ENCODE results near the gene RFPL2.

RFPL2 gene

DNA sequence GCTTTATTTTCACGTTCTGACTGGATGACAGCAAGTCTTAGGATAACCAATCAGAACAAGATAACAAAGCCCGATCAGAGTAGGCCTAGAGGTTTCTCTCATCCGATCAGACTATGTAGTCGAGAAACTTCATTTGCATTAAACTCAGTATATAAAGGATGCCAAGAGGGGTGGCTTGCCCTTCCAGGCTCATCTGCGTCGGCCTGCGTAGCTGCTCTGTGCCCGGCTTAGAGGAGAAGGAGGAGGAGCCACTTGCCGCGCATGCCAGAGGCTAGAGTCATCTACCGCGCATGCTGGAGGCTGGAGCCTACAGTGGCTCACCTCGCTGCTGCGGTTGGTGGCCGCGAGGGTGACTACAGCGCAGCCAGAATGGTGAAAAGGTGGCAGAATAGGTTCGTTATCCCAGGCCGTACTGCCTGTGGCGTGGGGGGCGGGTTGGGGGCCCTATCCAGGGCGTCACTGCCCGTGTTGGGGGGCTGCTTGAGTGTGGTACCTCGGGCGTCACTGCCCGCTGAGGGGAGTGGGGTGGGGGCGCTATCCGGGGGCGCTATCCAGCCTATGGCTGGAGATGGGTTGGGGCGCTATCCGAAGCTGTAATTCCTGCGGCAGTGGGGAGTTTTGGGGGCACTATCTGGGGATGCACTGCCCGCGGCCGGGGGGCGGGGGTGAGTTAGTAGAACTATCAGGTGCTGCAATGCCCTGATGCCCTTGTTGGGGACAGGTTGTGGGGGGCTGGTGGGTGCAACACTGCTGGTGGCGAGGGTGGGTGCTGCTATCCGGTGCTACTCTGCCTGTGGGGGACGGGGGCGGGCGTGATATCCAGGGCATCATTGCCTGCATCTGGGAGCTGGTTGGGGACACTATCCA, at the start of gene RFPL2:
RFPL2 (minus strand) TSS at position 218 of the 867 bp plus-strand sequence. CDS start 2,622 bp downstream, outside the sequence.
- DNase-seq (ENCODE audit: low read depth): no peak

DNA sequence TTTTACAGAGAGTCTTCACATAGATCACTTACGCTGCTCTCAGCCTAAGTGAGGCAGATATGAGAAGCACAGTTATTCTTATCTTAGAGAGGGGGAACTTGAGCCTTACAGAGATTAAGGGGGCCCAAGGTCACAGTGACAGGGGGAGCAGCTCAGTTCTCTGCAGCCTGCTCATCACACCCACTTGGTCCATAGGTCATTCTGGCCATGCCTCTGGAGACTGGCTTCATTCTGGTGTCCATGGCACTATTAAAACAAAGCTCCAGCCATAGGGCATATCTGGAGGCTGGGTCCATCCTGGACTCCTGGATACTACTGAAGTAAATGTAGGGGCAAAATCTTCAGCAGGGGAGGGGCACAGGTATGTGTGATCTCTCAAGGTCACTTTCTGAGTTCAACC, 44.4 kb upstream of the RFPL2 start:
- no peak for DNase-seq (ENCODE audit: low read depth)

DNA sequence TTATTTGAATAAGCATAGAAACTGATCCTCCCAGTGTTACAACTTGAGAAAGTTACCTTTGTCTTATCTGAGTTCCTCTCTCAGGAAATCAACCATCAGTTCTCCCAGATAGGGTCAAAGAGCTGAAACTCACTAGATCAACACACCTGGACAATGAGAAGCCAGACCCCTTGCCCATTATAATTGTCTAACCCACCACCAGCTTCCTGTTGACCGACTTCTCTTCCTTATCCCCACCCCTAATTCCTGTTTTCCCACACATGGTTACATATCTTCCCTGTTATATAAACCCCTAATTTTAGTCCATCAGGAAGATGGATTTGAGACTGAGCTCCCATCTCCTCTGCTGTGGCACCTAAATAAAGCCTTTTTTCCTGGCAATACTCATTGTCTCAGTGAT, 43.4 kb upstream of the RFPL2 start:
- no peak for DNase-seq (ENCODE audit: low read depth)

- no peak for DNase-seq (ENCODE audit: low read depth)
Measured at GRCh38 chr22:32246166-32246565, 41.3 kb upstream of the RFPL2 start.

GRCh38 chr22:32245042-32245441, 40.2 kb upstream of the RFPL2 start:
- no peak for DNase-seq (ENCODE audit: low read depth)

DNA sequence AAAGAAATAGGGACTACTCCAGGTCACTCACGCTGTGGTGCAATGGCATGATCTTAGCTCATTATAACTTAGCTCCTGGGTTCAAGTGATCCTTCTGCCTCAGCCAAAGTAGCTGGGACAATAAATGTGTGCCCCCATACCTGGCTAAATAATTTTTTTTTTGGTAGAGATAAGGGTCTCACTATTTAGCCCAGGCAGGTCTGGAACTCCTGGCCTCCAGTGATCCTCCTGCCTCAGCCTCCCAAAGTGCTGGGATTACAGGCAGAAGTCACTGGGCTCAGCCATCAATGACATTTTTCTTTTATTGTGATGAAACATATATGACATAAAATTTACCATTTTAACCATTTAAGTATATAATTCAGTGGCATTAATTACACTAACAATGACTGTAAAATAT, 39.7 kb upstream of the RFPL2 start:
- DNase-seq (ENCODE audit: low read depth): no peak

- no peak for DNase-seq (ENCODE audit: low read depth)
Measured at GRCh38 chr22:32240461-32240860, 35.6 kb upstream of the RFPL2 start.

GRCh38 chr22:32237906-32238305, 33.0 kb upstream of the RFPL2 start:
- no peak for DNase-seq (ENCODE audit: low read depth)

DNA sequence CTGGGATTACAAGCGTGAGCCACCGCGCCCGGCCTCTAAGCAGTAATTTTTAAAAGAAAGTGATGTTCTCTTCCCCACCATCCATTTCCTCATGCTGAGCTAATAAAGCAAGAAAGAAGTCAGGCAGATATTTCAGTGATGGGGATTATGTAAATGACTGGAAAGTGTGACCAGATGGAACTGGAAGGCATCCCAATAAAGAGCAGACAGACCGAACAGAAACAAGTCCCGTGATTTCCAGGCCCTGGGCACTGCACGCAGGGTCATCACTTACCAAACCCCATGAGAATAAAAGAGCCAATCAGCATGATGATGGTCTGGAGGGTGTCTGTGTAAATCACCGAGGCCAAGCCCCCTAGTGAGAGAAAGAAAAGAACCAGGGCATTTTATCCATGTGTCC, 32.1 kb upstream of the RFPL2 start:
- no peak for DNase-seq (ENCODE audit: low read depth)

- DNase-seq (ENCODE audit: low read depth): no peak
Measured at GRCh38 chr22:32233091-32233490, 28.2 kb upstream of the RFPL2 start.

DNA sequence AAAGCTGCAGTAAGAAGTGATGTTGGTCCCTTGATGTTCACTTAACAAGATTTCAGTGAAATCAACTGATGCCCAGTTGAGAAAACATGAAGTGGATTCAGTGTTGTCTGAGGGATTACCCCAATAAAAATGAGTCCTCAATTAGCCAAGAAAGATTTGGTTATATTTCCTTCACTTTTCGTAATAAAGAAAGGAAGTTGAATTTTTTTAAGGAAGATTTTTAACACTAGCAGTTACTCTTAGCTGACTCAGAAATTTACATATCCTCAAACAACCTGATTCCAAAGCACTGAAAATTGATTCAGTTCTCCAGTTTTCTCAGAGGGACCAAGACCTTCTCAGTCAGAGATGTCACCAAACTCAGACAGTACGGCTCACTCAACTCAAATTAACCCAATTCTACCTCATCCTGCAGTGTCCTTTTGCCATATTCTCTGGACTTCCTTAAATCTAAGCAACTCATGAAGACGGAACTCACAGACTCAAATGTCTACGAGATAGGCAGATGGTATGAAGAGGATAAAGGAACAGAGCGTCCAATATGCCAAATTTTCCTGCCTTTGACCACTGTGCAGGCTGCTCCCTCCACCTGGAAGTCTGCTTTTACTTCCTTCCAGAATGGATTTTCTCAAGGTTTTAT, 27.4 kb upstream of the RFPL2 start:
- DNase-seq (ENCODE audit: low read depth): no peak

DNA sequence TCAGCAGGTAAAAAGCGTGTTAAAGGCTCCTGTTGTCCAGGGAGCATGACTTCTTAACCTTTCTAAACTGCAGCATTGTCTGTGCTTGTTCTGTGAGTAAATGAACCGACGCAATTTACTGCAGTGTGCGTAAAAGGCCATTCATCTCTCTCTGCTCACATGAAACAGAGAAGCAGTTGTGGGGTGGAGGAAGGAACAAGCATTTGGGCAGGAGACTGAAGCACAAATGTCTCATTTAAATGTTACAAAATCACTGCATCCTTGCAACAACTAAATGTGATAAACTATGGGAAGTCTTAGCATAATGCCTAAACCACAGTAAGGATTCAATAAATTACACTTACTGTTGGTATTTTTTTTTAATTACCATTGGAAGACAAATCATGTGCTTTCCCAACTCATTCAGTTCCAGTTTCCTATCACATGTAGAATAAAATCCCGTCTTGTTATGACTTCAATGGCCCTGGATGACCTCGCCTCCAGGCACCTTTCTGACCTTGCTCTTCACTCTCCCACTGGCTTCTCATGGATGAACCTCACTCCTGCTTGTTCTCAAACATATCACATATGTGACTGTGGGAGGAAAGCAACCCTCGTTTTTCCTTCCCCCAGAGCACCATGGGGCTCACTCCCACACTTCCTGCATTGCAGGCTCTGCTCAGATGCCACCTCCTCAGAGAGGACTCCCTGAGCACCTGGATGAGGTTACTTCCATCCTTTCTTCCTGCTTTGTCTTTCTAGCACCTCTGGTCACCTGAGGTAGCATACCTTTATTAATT, 21.6 kb upstream of the RFPL2 start:
- no peak for DNase-seq (ENCODE audit: low read depth)

DNA sequence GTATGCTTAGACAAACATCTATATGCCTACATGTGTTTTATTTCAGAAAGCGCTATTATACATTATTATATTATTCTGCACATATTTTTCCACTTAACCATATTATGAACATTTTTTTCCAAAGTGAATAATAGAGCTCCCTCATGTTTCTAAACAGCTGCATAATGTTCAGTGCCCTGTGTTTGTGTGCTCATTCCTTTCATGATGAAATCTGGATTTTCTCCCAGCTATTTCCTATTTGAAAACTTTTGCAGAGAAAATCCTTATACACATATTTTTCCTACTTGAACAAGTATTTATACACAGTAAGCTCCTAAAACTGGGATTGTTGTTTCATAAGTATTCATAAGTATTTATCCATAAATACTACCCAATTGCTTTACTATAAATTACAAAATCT, 18.1 kb upstream of the RFPL2 start:
- no peak for DNase-seq (ENCODE audit: low read depth)

DNA sequence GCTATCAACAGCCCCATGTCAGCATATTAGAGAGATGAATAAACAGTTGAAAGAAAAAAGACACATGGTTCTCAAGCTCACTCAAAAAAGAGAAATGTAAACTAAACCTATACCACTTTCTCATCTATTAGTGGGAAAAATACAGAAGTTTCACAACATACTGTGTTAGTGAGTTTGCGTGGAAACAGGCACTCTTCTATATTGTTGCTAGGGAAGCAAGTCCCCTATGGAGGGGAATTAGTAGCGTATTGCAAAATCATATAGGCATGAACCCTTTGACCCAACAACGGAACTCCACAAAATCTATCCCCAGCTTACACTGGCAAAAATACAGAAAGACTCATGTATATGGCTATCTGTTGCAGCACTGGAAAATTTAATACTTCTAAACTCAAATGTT, 14.2 kb upstream of the RFPL2 start:
- no peak for DNase-seq (ENCODE audit: low read depth)

DNA sequence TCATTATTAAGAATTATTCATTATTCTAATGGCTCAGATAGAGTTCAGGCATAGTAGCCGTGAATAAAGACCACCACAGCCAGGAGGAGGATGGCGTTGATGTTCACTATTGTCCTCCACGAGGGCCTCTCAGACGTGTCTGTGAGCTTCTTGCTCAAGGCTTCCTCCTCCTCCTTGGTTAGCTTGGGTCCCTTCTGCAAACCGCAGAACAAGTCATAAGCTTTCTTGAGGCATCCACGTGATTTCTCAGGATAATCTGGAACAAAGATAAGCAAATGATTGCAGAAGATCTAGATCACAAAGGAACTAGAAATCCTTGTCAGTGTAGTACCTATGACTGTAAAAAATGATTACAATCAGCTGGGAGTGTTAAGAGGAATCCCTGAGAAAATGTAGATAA, 13.6 kb upstream of the RFPL2 start:
- DNase-seq (ENCODE audit: low read depth): no peak

DNA sequence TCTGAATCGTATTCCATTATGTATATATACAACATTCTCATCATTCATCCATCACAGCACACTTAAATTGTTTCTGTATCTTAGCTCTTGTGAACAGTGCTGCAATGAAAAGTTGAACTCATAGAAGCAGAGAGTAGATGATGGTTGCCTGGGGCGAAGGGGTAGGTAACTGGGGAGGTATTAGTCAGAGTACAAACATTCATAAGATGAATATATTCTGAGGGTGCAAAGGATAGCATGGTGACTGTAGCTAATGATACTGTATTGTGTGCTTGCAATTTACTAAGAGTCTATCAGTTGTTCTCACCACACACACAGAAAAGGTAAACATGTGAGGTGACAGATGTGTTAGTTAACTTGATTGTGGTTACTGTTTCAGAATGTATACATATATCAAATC, 12.6 kb upstream of the RFPL2 start:
- DNase-seq (ENCODE audit: low read depth): no peak

DNA sequence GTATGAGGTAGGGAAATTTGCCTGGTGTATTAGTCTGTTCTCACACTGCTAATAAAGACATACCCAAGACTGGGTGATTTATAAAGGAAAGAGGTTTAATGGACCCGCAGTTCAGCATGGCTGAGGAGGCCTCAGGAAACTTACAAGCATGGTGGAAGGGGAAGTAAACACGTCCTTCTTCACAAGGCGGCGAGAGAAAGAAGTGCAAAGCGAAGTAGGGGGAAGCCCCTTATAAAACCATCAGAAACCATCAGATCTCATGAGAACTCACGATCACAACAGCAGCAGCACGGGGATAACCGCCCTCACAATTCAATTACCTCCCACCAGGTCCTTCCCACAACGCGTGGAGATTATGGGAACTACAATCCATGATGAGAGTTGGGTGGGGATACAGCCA, 12.0 kb upstream of the RFPL2 start:
- DNase-seq (ENCODE audit: low read depth): no peak

DNA sequence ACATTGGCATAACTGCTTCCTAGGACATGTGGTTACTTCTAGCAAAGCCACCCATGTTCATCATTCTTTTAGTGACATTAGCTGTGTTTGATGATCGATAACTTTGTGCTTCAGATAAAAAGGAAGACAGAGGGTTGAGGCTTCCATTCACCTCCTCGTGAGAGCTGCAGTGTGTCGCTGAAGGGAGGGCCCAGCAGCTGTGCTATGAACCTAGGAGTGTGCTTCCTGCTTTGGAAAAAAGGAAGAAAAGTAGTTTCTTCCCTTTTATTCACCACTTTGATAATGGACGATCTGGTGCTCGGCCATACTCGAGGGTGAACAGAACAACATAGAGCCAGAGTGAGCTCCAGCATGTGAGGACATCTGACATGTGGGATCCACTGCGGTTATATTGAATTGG, 6.1 kb upstream of the RFPL2 start:
- no peak for DNase-seq (ENCODE audit: low read depth)

- DNase-seq (ENCODE audit: low read depth): no peak
Measured at GRCh38 chr22:32208681-32209080, 3.8 kb upstream of the RFPL2 start.

DNA sequence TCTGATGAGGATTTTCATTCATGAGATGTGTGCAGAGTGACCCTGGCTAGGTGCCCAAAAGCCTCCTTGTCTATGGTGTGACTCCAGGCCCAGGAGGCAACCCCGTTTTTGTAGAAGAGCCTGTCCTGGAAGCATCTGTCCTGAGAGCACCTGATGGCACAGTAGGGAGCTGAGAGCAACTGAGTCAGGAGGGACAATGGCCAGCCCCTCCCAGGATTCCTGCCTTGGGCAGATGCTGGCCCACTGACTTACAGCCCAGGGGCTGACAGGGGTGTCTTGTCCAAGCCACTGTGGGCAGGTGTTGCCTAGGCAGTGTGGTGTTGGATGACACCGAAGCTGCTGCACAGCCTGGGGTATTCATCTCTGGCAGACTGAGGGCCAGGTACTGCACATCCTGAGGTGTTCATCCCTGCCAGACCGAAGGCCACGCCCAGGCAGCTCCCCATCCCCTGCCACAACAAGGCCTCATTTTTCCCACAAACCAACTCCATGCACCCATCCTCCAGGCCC, 3.2 kb upstream of the RFPL2 start:
- DNase-seq (ENCODE audit: low read depth): no peak

DNA sequence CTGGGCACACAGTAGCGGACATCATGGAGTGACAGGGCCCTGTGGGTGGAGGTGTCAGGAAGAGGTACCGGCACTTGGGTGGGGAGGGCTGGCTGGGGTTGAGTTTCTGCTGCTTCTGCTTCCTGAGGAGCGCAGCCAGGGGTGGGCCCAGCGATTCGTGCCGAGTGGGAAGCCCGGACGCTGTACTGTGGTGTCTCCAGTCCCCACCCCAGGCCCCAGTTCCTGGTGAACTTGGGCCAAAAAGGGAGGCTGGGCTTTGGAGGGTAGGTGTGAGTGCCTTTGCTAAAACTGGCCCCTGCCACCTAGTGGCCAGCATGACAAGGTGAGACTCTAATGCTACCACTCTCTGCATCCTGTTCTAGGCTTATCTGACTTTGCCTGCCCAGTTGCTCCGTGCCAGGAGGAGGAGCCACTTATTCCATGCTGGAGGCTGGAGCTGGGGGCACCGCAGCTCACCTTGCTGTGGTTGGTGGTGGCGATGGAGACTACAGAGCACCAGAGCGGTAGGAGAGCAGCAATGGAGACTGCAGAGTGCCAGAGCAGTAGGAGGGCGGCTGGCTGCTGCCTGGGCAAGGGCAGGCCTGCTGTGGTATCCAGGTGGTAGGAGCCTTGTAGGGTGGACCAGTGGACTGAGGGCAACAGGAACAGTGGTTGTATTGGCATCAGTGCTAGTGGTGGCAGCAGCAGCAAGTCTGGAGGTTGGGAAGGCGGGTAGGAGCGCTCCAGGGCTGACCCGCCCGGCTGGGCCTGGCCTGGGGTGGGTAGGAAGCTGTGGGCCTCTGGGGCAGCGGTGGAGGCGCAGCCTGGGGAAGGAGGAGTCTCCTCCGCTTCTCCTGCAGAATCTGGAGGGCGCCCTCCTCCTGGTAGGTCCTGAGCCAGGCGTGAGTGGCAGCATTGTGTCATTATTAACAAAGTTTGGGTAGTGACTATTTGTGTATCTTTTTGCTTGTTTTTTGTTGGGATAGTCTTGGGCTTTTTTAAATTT, 2.2 kb upstream of the RFPL2 start:
- DNase-seq (ENCODE audit: low read depth): no peak
